ENCODE measurements around the gene MRPL34. TPM values are rescaled to one million over a fixed set of nuclear protein-coding genes. Genes with fewer than 3 reads are reported as not detected.

MRPL34 gene
- total and polyA plus RNA-seq, 10 donors: 37.5 to 153 (median 74.7) TPM

DNA sequence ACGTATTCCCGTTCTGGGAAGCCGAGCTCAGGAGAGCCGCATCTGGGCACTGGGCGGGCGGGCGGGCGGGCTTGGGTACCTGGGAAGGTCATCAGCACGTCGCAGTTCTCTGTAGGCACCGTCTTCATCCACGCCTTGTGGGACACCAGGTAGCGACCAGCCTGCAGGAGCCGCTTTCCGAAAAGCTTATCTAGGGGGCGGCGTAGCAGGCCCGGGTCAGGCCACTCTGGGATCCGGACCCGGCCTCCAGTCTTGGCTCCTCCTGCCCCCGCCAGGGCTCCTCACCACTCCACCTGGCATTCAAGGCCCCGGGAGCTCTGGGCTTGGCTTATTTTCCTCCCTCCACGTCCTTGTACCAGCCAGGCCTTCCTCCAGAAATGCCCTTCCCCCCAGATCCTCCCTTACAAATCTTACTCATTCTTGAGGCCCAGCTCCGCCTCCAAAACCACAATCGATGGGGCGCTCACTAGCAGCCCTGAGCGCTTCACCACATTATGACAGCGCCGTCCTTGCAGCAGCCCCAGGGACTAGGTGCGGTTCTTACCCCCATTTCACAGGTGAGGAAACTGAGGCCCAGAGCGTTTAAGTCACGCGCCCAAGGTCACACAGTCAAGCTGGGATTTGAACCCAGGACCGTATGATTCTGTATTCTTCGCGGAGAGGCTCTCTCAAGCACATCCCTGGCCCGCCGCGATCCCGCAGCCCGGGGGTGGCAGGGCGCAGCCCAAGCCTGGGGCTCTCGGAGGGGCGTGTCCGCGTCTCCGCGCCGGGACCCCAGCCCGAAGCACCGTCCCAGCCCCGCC is 28.1 kb downstream of the MRPL34 start:
- DNase-seq: peak; percentile 85
- H3K27ac ChIP-seq: peak overlapping the region in 5 of 8 donors; percentile 63 to 81 (median 77)

DNA sequence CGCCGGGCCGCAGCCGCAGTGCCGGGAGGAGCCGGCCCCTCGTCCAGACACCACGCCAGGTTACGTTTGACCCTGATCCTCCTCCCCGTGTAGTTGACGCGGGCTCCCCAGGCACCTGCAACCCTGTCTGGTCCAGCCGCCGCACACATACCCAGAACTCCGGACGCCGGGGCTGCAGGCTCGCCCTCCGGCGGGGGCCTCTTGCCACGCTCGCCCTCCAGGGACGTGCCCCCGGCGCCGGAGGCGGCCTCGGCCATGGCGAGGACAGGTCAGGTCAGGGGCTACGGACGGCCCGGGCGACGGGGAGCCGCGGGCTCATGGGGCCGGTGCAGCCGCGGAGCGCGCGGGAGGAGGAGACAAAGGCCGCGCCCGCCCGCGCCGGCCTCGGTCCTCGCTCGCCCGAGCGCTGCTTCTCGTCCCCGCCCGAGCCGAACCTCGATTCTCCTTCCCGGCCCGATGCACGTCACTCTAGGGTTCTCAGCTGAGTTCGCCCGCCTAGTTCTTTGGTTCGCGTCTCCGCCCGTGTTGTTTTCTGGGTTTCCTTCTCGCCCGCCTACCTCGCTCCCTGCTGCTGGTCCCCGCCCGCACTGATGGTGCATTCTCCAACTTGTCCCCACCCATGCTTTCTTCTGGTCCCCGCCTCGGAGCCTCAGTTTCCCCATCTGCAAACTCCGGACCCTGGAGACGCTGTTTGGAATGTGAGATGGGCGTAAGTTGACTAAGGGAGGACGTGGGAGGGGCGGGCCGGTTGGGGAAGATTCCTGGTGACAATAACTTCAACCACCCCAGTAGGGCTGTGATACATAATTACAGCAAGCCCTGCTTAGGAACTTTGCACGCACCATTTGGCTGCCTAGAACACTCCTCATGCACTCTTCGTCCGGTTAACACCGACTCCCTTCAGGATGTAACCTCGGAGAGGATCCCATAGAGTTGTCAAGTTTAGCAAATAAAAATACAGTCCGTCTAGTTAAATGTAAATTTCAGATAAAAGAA is 29.0 kb downstream of the MRPL34 start, which contains the start of gene ANO8:
Gene ANO8 (minus strand): TSS at position 442 of the 996 bp plus-strand sequence. CDS start 185 bp downstream, at position 257.
- Histone ChIP-seq H3K4me3 (peak within 1 kb of the TSS; percentile 51 to 83 (median 72)), H3K27ac (peak within 1 kb of the TSS in 6 of 8 donors; percentile 62 to 81 (median 74)), H3K27me3 (replicated peaks in 1 of 7) (peaks cover 0 to 22% (median 9%) of the 10 kb centered on the region in 7 donors), H3K9me3 (no peaks in the 10 kb centered on the region), H3K4me1 (peaks cover 19 to 71% (median 49%) of the 10 kb centered on the region in 6 donors), H3K36me3 (peaks cover 0 to 18% (median 0%) of the 10 kb centered on the region in 6 donors)
- intact Hi-C loops (cut with DNase I; ENCODE audit: low total_unique reads): no loop called here
- DNase-seq: peak; percentile 97
- TF ChIP-seq POLR2A (IDR thresholded peaks at IDR 0.05) (peak in 1 of 3 donors; percentile 6), POLR2AphosphoS5 (IDR thresholded peaks at IDR 0.05) (peak; percentile 63 to 83 (median 80))
- TF ChIP-seq, protein P1, sequence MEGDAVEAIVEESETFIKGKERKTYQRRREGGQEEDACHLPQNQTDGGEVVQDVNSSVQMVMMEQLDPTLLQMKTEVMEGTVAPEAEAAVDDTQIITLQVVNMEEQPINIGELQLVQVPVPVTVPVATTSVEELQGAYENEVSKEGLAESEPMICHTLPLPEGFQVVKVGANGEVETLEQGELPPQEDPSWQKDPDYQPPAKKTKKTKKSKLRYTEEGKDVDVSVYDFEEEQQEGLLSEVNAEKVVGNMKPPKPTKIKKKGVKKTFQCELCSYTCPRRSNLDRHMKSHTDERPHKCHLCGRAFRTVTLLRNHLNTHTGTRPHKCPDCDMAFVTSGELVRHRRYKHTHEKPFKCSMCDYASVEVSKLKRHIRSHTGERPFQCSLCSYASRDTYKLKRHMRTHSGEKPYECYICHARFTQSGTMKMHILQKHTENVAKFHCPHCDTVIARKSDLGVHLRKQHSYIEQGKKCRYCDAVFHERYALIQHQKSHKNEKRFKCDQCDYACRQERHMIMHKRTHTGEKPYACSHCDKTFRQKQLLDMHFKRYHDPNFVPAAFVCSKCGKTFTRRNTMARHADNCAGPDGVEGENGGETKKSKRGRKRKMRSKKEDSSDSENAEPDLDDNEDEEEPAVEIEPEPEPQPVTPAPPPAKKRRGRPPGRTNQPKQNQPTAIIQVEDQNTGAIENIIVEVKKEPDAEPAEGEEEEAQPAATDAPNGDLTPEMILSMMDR (IDR thresholded peaks at IDR 0.05 in 8 of 11, conservative IDR thresholded peaks at IDR 0.05 in 3 of 11): peak in 1 of 11 experiments; percentile 9
- 3 to 11% (median 4%) methylated on average over 25 to 86 of the region's 86 CpGs for WGBS, 5 donors

More for the DNA sequence above, 28.1 kb downstream of the MRPL34 start:
- TF ChIP-seq POLR2A (IDR thresholded peaks at IDR 0.05): no peak
- peak in 2 of 3 donors; percentile 35 to 58 for TF ChIP-seq POLR2AphosphoS5 (IDR thresholded peaks at IDR 0.05)
- TF ChIP-seq, protein P1 (IDR thresholded peaks at IDR 0.05 in 8 of 11, conservative IDR thresholded peaks at IDR 0.05 in 3 of 11): no peak
- Histone ChIP-seq H3K9me3 (no peaks in the 10 kb centered on the region), H3K36me3 (peaks cover 0 to 11% (median 0%) of the 10 kb centered on the region in 6 donors), H3K27me3 (replicated peaks in 1 of 7) (peaks cover 0 to 31% (median 18%) of the 10 kb centered on the region in 7 donors), H3K4me1 (peaks cover 28 to 74% (median 55%) of the 10 kb centered on the region in 6 donors), H3K4me3 (peak overlapping the region; percentile 51 to 83 (median 72))
- 26 to 44% (median 38%) methylated on average over 17 to 52 of the region's 52 CpGs for WGBS, 5 donors
- intact Hi-C loops (cut with DNase I; ENCODE audit: low total_unique reads): no loop called here

DNA sequence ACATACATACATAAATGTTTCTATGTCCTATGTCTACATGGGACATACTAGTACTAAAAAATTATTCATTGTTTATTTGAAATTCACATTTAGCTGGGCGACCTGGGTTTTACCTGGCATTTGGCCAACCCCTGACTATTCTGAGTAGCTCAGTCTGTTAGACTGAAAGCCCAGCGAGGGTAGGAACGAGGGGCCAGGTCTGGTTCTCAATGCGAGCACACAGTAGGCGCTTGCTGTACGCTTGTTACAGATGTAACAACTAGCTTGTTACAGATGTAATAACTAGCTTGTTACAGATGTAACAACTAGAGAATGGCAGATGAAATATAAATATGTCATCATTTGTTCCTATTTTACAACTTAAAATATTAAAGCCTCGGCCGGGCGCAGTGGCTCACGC is 29.9 kb downstream of the MRPL34 start:
- Histone ChIP-seq H3K27ac (no peak overlapping the region), H3K27me3 (replicated peaks in 1 of 7) (peaks cover 0 to 14% (median 1%) of the 10 kb centered on the region in 7 donors), H3K4me1 (peaks cover 19 to 69% (median 48%) of the 10 kb centered on the region in 6 donors), H3K4me3 (peak overlapping the region in 1 of 8 donors; percentile 83), H3K36me3 (peaks cover 0 to 10% (median 0%) of the 10 kb centered on the region in 6 donors), H3K9me3 (no peaks in the 10 kb centered on the region)
- intact Hi-C loops (cut with DNase I; ENCODE audit: low total_unique reads): no loop called here
- no peak for DNase-seq
- 73 to 78% (median 73%) methylated on average over 10 of the region's 10 CpGs for WGBS, 5 donors
- TF ChIP-seq POLR2A (IDR thresholded peaks at IDR 0.05): no peak
- TF ChIP-seq POLR2AphosphoS5 (IDR thresholded peaks at IDR 0.05): no peak
- TF ChIP-seq, protein P1 (IDR thresholded peaks at IDR 0.05 in 8 of 11, conservative IDR thresholded peaks at IDR 0.05 in 3 of 11): no peak
